Loucy (cell line): ENCODE data around the gene DKKL1.

Source experiments
- H2AFZ ChIP-seq: fragments of 200-600 bp; sonication (generic); 2 replicates; pipeline ENCODE4 v1.6.0; 2016; ENCODE audit warnings: antibody characterized with exemption, mild to moderate bottlenecking, low read length, moderate library complexity
- H3F3A ChIP-seq: fragments of 200-600 bp; 2 replicates; pipeline ENCODE4 v1.6.0; 2016; ENCODE audit warnings: antibody characterized with exemption, low read depth, mild to moderate bottlenecking
- H3K27me3 ChIP-seq: fragments of 200-600 bp; sonication (generic); 2 replicates; pipeline ENCODE4 v1.6.1; 2014; ENCODE audit warnings: low read length, mild to moderate bottlenecking; ENCODE audit not compliant: insufficient read depth, poor library complexity, severe bottlenecking
- H3K36me3 ChIP-seq: fragments of 200-600 bp; sonication (generic); 2 replicates; pipeline ENCODE4 v1.6.1; 2016; ENCODE audit warnings: low read length; ENCODE audit not compliant: insufficient read depth
- H3K4me1 ChIP-seq: fragments of 200-600 bp; sonication (generic); 2 replicates; pipeline ENCODE4 v1.5.1; 2014; ENCODE audit warnings: low read length, mild to moderate bottlenecking; ENCODE audit not compliant: insufficient read depth, poor library complexity, severe bottlenecking
- H3K4me2 ChIP-seq: fragments of 200-600 bp; sonication (generic); 2 replicates; pipeline ENCODE4 v1.6.0; 2014; ENCODE audit warnings: antibody characterized with exemption, low read length, low read depth, mild to moderate bottlenecking; ENCODE audit not compliant: poor library complexity, severe bottlenecking
- H3K4me3 ChIP-seq: fragments of 200-600 bp; sonication (generic); 2 replicates; pipeline ENCODE4 v1.5.1; 2014; ENCODE audit warnings: low read length, mild to moderate bottlenecking, mixed read lengths; ENCODE audit not compliant: poor library complexity, severe bottlenecking
- H3K79me2 ChIP-seq: fragments of 200-600 bp; sonication (generic); 2 replicates; pipeline ENCODE4 v1.6.1; 2014; ENCODE audit warnings: low read length; ENCODE audit not compliant: insufficient read depth
- H3K9ac ChIP-seq: fragments of 200-600 bp; sonication (generic); 2 replicates; pipeline ENCODE4 v1.6.0; 2014; ENCODE audit warnings: mild to moderate bottlenecking, low read depth, low read length, moderate library complexity; ENCODE audit not compliant: poor library complexity, severe bottlenecking
- H3K9me2 ChIP-seq: fragments of 200-600 bp; sonication (generic); replicated peaks from 2 replicates; pipeline ENCODE4 v1.6.1; 2016; ENCODE audit warnings: low read depth, low read length, mixed read lengths
- H3K9me3 ChIP-seq: fragments of 200-600 bp; sonication (generic); 2 replicates; pipeline ENCODE4 v1.6.1; 2014; ENCODE audit warnings: mild to moderate bottlenecking, antibody characterized with exemption, low read length, low read depth; ENCODE audit not compliant: insufficient read depth
- H4K20me1 ChIP-seq: fragments of 200-600 bp; sonication (generic); 2 replicates; pipeline ENCODE4 v1.6.0; 2014; ENCODE audit warnings: antibody characterized with exemption, low read length, mild to moderate bottlenecking; ENCODE audit not compliant: insufficient read depth, poor library complexity, severe bottlenecking
- CTCF ChIP-seq: fragments of 200-600 bp; sonication (generic); conservative IDR thresholded peaks from 2 replicates; pipeline ENCODE4 v1.5.1; 2014; ENCODE audit warnings: mild to moderate bottlenecking, antibody characterized with exemption, low read length
- EZH2phosphoT487 ChIP-seq: fragments of 200-600 bp; IDR thresholded peaks from 2 replicates; pipeline ENCODE4 v1.6.1; 2018; ENCODE audit warnings: antibody characterized with exemption, mild to moderate bottlenecking, moderate library complexity, borderline replicate concordance

Gene DKKL1

GRCh38 chr19:49364083-49364737 is 533 bp downstream of the DKKL1 start:
- Histone ChIP-seq H3K9me2 (no peaks in the 10 kb centered on the region), H3K4me2 (no peak overlapping the region), H3K79me2 (no peaks in the 10 kb centered on the region), H3F3A (no peaks in the 10 kb centered on the region), H3K9ac (no peak overlapping the region), H4K20me1 (no peaks in the 10 kb centered on the region), H3K9me3 (peaks cover 3% of the 10 kb centered on the region; the same call in 1 of the 2 replicates), H3K4me3 (no peak overlapping the region), H2AFZ (no peak overlapping the region), H3K36me3 (no peaks in the 10 kb centered on the region), H3K4me1 (no peaks in the 10 kb centered on the region), H3K27me3 (no peaks in the 10 kb centered on the region)
- TF ChIP-seq CTCF (no peak), EZH2phosphoT487 (no peak)

GRCh38 chr19:49366110-49366509 is 2.4 kb downstream of the DKKL1 start:
- Histone ChIP-seq H3K9me3 (peaks cover 3% of the 10 kb centered on the region; the same call in 1 of the 2 replicates), H3K9ac (no peak overlapping the region), H3K4me2 (no peak overlapping the region), H3F3A (no peaks in the 10 kb centered on the region), H3K4me3 (no peak overlapping the region), H3K9me2 (no peaks in the 10 kb centered on the region), H3K36me3 (no peaks in the 10 kb centered on the region), H3K4me1 (no peaks in the 10 kb centered on the region), H3K79me2 (no peaks in the 10 kb centered on the region), H3K27me3 (no peaks in the 10 kb centered on the region), H2AFZ (no peak overlapping the region), H4K20me1 (no peaks in the 10 kb centered on the region)
- TF ChIP-seq EZH2phosphoT487 (no peak), CTCF (no peak)

- Histone ChIP-seq H3K9me3 (peaks cover 3% of the 10 kb centered on the region; the same call in 1 of the 2 replicates), H3K36me3 (no peaks in the 10 kb centered on the region), H3K9me2 (no peaks in the 10 kb centered on the region), H2AFZ (no peak overlapping the region), H3K4me3 (no peak overlapping the region), H3K79me2 (no peaks in the 10 kb centered on the region), H3K27me3 (no peaks in the 10 kb centered on the region), H3K4me1 (no peaks in the 10 kb centered on the region), H3F3A (no peaks in the 10 kb centered on the region), H4K20me1 (no peaks in the 10 kb centered on the region), H3K9ac (no peak overlapping the region), H3K4me2 (no peak overlapping the region)
- TF ChIP-seq CTCF (no peak), EZH2phosphoT487 (no peak)
These were observed 5.2 kb downstream of the DKKL1 start for GRCh38 chr19:49368711-49369358.
